ENCODE measurements around the gene LRMDA.

GRCh38 chr10:76155961-76156360 is 724.5 kb downstream of the LRMDA start:
- TF ChIP-seq, protein P1, sequence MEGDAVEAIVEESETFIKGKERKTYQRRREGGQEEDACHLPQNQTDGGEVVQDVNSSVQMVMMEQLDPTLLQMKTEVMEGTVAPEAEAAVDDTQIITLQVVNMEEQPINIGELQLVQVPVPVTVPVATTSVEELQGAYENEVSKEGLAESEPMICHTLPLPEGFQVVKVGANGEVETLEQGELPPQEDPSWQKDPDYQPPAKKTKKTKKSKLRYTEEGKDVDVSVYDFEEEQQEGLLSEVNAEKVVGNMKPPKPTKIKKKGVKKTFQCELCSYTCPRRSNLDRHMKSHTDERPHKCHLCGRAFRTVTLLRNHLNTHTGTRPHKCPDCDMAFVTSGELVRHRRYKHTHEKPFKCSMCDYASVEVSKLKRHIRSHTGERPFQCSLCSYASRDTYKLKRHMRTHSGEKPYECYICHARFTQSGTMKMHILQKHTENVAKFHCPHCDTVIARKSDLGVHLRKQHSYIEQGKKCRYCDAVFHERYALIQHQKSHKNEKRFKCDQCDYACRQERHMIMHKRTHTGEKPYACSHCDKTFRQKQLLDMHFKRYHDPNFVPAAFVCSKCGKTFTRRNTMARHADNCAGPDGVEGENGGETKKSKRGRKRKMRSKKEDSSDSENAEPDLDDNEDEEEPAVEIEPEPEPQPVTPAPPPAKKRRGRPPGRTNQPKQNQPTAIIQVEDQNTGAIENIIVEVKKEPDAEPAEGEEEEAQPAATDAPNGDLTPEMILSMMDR (IDR thresholded peaks at IDR 0.05): no peak
- no peak for TF ChIP-seq EZH2 (IDR thresholded peaks at IDR 0.05; ENCODE audit: borderline replicate concordance, insufficient read depth, low read depth, low read length, poor library complexity, severe bottlenecking)
